NCI-H774 (cell line): ENCODE data around the gene COA7.

Experiments
- DNase-seq: peaks from one replicate; lab custom pipeline; 2025; lab: John Stamatoyannopoulos, UW

COA7 gene

DNA sequence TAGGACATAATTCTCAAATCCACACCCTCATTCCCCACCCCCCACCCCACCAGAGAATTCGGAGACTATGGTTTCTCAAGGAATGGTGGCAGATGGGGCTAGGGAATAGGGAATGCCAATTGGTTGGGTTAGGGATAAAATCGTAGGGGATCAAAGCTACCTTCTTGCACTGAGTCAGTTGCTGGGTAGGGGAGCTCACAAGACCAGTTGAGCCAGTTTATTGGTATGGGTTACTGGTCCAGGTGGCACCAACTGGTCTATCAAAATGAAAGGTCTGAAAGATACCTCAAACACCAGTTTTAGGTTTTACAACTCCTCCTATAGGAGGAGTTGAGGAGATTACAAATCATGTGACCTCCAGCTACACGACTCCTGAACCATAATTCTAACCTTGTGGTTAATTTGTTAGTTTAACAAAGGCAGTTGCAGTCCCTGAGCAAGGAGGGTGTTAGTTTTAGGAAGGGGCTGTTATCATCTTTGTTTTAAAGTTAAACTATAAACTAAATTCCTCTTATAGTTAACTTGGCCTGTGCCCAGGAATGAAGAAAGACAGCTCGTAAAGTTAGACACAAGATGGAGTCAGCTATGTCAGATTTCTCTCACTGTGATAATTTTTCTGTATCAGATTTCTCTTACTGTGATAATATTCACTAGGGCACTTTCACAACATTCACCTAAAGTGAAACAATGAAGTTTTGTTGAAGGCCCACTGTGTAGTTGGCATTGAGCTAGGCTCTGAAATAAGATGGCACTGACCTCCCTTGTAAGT, 62.6 kb downstream of the COA7 start:
- DNase-seq = no peak
